Immature natural killer cell (primary cell): ENCODE results near the gene RAD21L1. TPM values are rescaled to one million over a fixed set of nuclear protein-coding genes. Genes with fewer than 3 reads are reported as not detected.

Experiments used
- DNase-seq, 3 donors: peaks; one replicate each; pipeline ENCODE4 v3.0.0; 2022; ENCODE audit warnings: mixed read lengths in 1 of 3
- H3K27ac Mint-ChIP-seq, 6 donors: one replicate each; pipeline ENCODE4 v1.8.0; 2020; ENCODE audit warnings: mixed read lengths in 6 of 6, mild to moderate bottlenecking in 5 of 6, inconsistent platforms in 4 of 6, moderate library complexity in 3 of 6
- H3K27me3 Mint-ChIP-seq, 3 donors: one replicate each; pipeline ENCODE4 v1.8.0; 2020 to 2021; ENCODE audit warnings: low read depth in 3 of 3, mild to moderate bottlenecking in 3 of 3, mixed read lengths in 3 of 3, moderate library complexity in 3 of 3, inconsistent platforms in 1 of 3
- H3K36me3 Mint-ChIP-seq, 3 donors: one replicate each; pipeline ENCODE4 v1.8.0; 2020; ENCODE audit warnings: mixed read lengths in 3 of 3, inconsistent platforms in 2 of 3, mild to moderate bottlenecking in 2 of 3
- H3K4me1 Mint-ChIP-seq, 2 donors: one replicate each; pipeline ENCODE4 v1.8.0; 2020; ENCODE audit warnings: inconsistent platforms in 2 of 2, mild to moderate bottlenecking in 2 of 2, mixed read lengths in 2 of 2, moderate library complexity in 1 of 2
- H3K4me3 Mint-ChIP-seq, 5 donors: one replicate each; pipeline ENCODE4 v1.8.0; 2020; ENCODE audit warnings: mild to moderate bottlenecking in 5 of 5, mixed read lengths in 5 of 5, inconsistent platforms in 3 of 5, moderate library complexity in 3 of 5
- H3K9me3 Mint-ChIP-seq, 6 donors: one replicate each; pipeline ENCODE4 v1.8.0; 2020; ENCODE audit warnings: mild to moderate bottlenecking in 6 of 6, mixed read lengths in 6 of 6, inconsistent platforms in 4 of 6, moderate library complexity in 3 of 6
- polyA plus RNA-seq, 3 donors: library from polyadenylated mRNA; unstranded; fragments of 300-500 nt; fragmentation: Illumina TruSeq; gene quantifications; one replicate each; pipeline ENCODE4 v1.2.3, GENCODE V29; 2021

Gene RAD21L1
- polyA plus RNA-seq, 3 donors from 2014 or later, result not detected

GRCh38 chr20:1302685-1303541 is 77.1 kb downstream of the RAD21L1 start:
- no peak for DNase-seq
- Mint-ChIP-seq H3K4me1 (peaks cover 0 to 7% of the 10 kb centered on the region in 2 donors), H3K27ac (no peak overlapping the region), H3K4me3 (no peak overlapping the region), H3K36me3 (peaks cover 0 to 10% (median 5%) of the 10 kb centered on the region in 3 donors), H3K27me3 (peaks cover 0 to 4% (median 3%) of the 10 kb centered on the region in 3 donors), H3K9me3 (no peaks in the 10 kb centered on the region)

DNA sequence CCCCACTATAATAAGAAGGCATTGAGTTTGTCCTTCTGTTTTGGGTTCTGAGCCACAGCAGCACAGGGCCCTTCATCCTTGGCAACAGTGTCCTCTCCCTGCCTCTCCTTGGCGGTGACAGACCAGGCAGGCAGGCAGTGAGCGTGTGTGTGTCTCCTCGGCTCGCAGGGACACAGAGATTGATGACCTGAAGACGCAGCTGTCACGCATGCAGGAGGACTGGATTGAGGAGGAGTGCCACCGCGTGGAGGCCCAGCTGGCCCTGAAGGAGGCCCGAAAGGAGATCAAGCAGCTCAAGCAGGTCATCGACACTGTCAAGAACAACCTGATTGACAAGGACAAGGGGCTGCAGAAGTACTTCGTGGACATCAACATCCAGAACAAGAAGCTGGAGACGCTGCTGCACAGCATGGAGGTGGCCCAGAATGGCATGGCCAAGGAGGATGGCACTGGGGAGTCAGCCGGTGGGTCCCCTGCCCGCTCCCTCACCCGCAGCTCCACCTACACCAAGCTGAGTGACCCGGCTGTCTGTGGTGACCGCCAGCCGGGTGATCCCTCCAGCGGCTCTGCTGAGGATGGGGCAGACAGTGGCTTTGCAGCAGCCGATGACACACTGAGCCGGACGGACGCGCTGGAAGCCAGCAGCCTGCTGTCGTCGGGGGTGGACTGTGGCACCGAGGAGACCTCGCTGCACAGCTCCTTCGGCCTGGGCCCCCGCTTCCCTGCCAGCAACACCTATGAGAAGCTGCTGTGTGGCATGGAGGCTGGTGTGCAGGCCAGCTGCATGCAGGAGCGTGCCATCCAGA is 79.1 kb downstream of the RAD21L1 start:
- no peaks in the 10 kb centered on the region for H3K9me3 Mint-ChIP-seq
- no peak for DNase-seq
- H3K4me3 Mint-ChIP-seq, result no peak overlapping the region
- peaks cover 0 to 7% of the 10 kb centered on the region in 2 donors for H3K4me1 Mint-ChIP-seq
- H3K36me3 Mint-ChIP-seq, result peaks cover 0 to 10% (median 0%) of the 10 kb centered on the region in 3 donors
- H3K27ac Mint-ChIP-seq, result no peak overlapping the region
- H3K27me3 Mint-ChIP-seq, result peaks cover 0 to 5% (median 1%) of the 10 kb centered on the region in 3 donors

Other genes starting within 250 kb of the RAD21L1 start
- gene RSPO4, start 223.7 kb upstream of the RAD21L1 start, polyA plus RNA-seq, result not detected
- 100 to 1,000 TPM in 2 of 3 donors, 10 to 100 TPM in 1; 87.6 to 172 (median 140) TPM for gene PSMF1, start 107.4 kb upstream of the RAD21L1 start, polyA plus RNA-seq
- not detected for gene TMEM74B, start 41.1 kb upstream of the RAD21L1 start, polyA plus RNA-seq
- not detected for gene C20orf202, start 22.6 kb upstream of the RAD21L1 start, polyA plus RNA-seq
- gene SNPH, start 40.2 kb downstream of the RAD21L1 start, polyA plus RNA-seq, result 1 to 10 TPM in 2 of 3 donors, under 1 TPM in 1; 0.59 to 2.8 (median 1.1) TPM
- 1 to 10 TPM; 1.3 to 2.0 (median 1.8) TPM for gene SDCBP2, start 103.1 kb downstream of the RAD21L1 start, polyA plus RNA-seq
- 10 to 100 TPM; 45.1 to 70.7 (median 47.5) TPM for gene FKBP1A, start 167.0 kb downstream of the RAD21L1 start, polyA plus RNA-seq
- gene NSFL1C, start 240.8 kb downstream of the RAD21L1 start, polyA plus RNA-seq, result 10 to 100 TPM; 75.1 to 97.5 (median 78.2) TPM